RPMI7951 (cell line): Measurements from ENCODE around the gene TMEM89. TPM values are rescaled to one million over a fixed set of nuclear protein-coding genes. Genes with fewer than 3 reads are reported as not detected.
A peak's percentile ranks its signal among the peaks of the same experiment; 100 is the strongest.

Experiments used
- DNase-seq: peaks from one replicate; pipeline ENCODE4 v3.0.0-alpha.2; 2012; ENCODE audit warnings: low read depth
- total RNA-seq: library from RNA; depleted of rRNA; stranded (reverse); fragments of >200 nt; shearing (Covaris generic); gene quantifications from 2 replicates; pipeline ENCODE4 v1.2.3, GENCODE V29; 2014

TMEM89 gene
- total RNA-seq, 1 experiment from 2014 or later: not detected

GRCh38 chr3:48642605-48643004 lies 21.0 kb upstream of the TMEM89 start:
- no peak for DNase-seq

- no peak for DNase-seq
Measured at GRCh38 chr3:48641396-48641795, 19.8 kb upstream of the TMEM89 start.

GRCh38 chr3:48639944-48640606 lies 18.5 kb upstream of the TMEM89 start:
- no peak for DNase-seq

- no peak for DNase-seq
Measured at GRCh38 chr3:48637305-48637704, 15.7 kb upstream of the TMEM89 start.

GRCh38 chr3:48636149-48636655 lies 14.6 kb upstream of the TMEM89 start:
- peak; percentile 17 for DNase-seq

GRCh38 chr3:48635222-48636021 lies 13.9 kb upstream of the TMEM89 start, which contains the start of gene SLC26A6:
Gene SLC26A6, minus strand, starts transcription at chr3:48635461. Its CDS starts 68 bp downstream, at chr3:48635393.
- peak; percentile 97 for DNase-seq

GRCh38 chr3:48634661-48635221 lies 13.2 kb upstream of the TMEM89 start:
- peak; percentile 76 for DNase-seq

GRCh38 chr3:48633743-48634142 lies 12.2 kb upstream of the TMEM89 start:
- no peak for DNase-seq

- no peak for DNase-seq
Measured at GRCh38 chr3:48633256-48633655, 11.7 kb upstream of the TMEM89 start.

GRCh38 chr3:48631516-48632448 lies 10.2 kb upstream of the TMEM89 start:
- no peak for DNase-seq

GRCh38 chr3:48630833-48631232 lies 9.3 kb upstream of the TMEM89 start:
- DNase-seq: no peak

- no peak for DNase-seq
Measured at GRCh38 chr3:48630407-48630806, 8.8 kb upstream of the TMEM89 start.

- DNase-seq: no peak
Measured at GRCh38 chr3:48629894-48630293, 8.3 kb upstream of the TMEM89 start.

- DNase-seq: no peak
Measured at GRCh38 chr3:48628277-48629017, 6.9 kb upstream of the TMEM89 start.

GRCh38 chr3:48625600-48625999 lies 4.0 kb upstream of the TMEM89 start:
- DNase-seq: no peak

- DNase-seq: no peak
Measured at GRCh38 chr3:48624767-48625166, 3.2 kb upstream of the TMEM89 start.

- no peak for DNase-seq
Measured at GRCh38 chr3:48623851-48624547, 2.4 kb upstream of the TMEM89 start.

- DNase-seq: no peak
Measured at GRCh38 chr3:48619541-48620524, 1.7 kb downstream of the TMEM89 start.

GRCh38 chr3:48617559-48617958 lies 4.0 kb downstream of the TMEM89 start:
- no peak for DNase-seq
